ENCODE results near the gene HRH4.

HRH4 gene

GRCh38 chr18:24466771-24467170, 6.3 kb downstream of the HRH4 start:
- no peak overlapping the region for H3K27ac ChIP-seq (ENCODE audit: low read length)
- H3K36me3 ChIP-seq (ENCODE audit: control insufficient read depth in 1 of 2, insufficient read depth in 2 of 2, low read length in 2 of 2), result no peaks in the 10 kb centered on the region
- H3K9me3 ChIP-seq (ENCODE audit: control insufficient read depth in 1 of 2, low read length in 2 of 2), result no peaks in the 10 kb centered on the region
- no peak overlapping the region for H3K4me3 ChIP-seq (ENCODE audit: low read depth in 1 of 2, low read length in 2 of 2)
- H3K4me1 ChIP-seq (ENCODE audit: control insufficient read depth in 1 of 2, insufficient read depth in 2 of 2, low read length in 2 of 2), result no peaks in the 10 kb centered on the region
- H3K27me3 ChIP-seq (ENCODE audit: low read depth, low read length), result no peaks in the 10 kb centered on the region

GRCh38 chr18:24470022-24470618, 9.7 kb downstream of the HRH4 start:
- H3K4me1 ChIP-seq (ENCODE audit: control insufficient read depth in 1 of 2, insufficient read depth in 2 of 2, low read length in 2 of 2), result no peaks in the 10 kb centered on the region
- no peaks in the 10 kb centered on the region for H3K9me3 ChIP-seq (ENCODE audit: control insufficient read depth in 1 of 2, low read length in 2 of 2)
- no peaks in the 10 kb centered on the region for H3K27me3 ChIP-seq (ENCODE audit: low read depth, low read length)
- H3K4me3 ChIP-seq (ENCODE audit: low read depth in 1 of 2, low read length in 2 of 2), result no peak overlapping the region
- no peak overlapping the region for H3K27ac ChIP-seq (ENCODE audit: low read length)
- H3K36me3 ChIP-seq (ENCODE audit: control insufficient read depth in 1 of 2, insufficient read depth in 2 of 2, low read length in 2 of 2), result no peaks in the 10 kb centered on the region

GRCh38 chr18:24470805-24471204, 10.4 kb downstream of the HRH4 start:
- H3K4me3 ChIP-seq (ENCODE audit: low read depth in 1 of 2, low read length in 2 of 2), result no peak overlapping the region
- no peak overlapping the region for H3K27ac ChIP-seq (ENCODE audit: low read length)
- no peaks in the 10 kb centered on the region for H3K4me1 ChIP-seq (ENCODE audit: control insufficient read depth in 1 of 2, insufficient read depth in 2 of 2, low read length in 2 of 2)
- H3K36me3 ChIP-seq (ENCODE audit: control insufficient read depth in 1 of 2, insufficient read depth in 2 of 2, low read length in 2 of 2), result no peaks in the 10 kb centered on the region
- no peaks in the 10 kb centered on the region for H3K27me3 ChIP-seq (ENCODE audit: low read depth, low read length)
- H3K9me3 ChIP-seq (ENCODE audit: control insufficient read depth in 1 of 2, low read length in 2 of 2), result no peaks in the 10 kb centered on the region

- Histone ChIP-seq H3K4me1 (ENCODE audit: control insufficient read depth in 1 of 2, insufficient read depth in 2 of 2, low read length in 2 of 2) (no peaks in the 10 kb centered on the region), H3K4me3 (ENCODE audit: low read depth in 1 of 2, low read length in 2 of 2) (no peak overlapping the region), H3K9me3 (ENCODE audit: control insufficient read depth in 1 of 2, low read length in 2 of 2) (no peaks in the 10 kb centered on the region), H3K36me3 (ENCODE audit: control insufficient read depth in 1 of 2, insufficient read depth in 2 of 2, low read length in 2 of 2) (no peaks in the 10 kb centered on the region), H3K27me3 (ENCODE audit: low read depth, low read length) (no peaks in the 10 kb centered on the region), H3K27ac (ENCODE audit: low read length) (no peak overlapping the region)
These were observed 12.2 kb downstream of the HRH4 start for GRCh38 chr18:24472591-24472990.

GRCh38 chr18:24474406-24474805, 14.0 kb downstream of the HRH4 start:
- H3K4me1 ChIP-seq (ENCODE audit: control insufficient read depth in 1 of 2, insufficient read depth in 2 of 2, low read length in 2 of 2), result no peaks in the 10 kb centered on the region
- no peaks in the 10 kb centered on the region for H3K36me3 ChIP-seq (ENCODE audit: control insufficient read depth in 1 of 2, insufficient read depth in 2 of 2, low read length in 2 of 2)
- no peaks in the 10 kb centered on the region for H3K27me3 ChIP-seq (ENCODE audit: low read depth, low read length)
- H3K27ac ChIP-seq (ENCODE audit: low read length), result no peak overlapping the region
- no peak overlapping the region for H3K4me3 ChIP-seq (ENCODE audit: low read depth in 1 of 2, low read length in 2 of 2)
- H3K9me3 ChIP-seq (ENCODE audit: control insufficient read depth in 1 of 2, low read length in 2 of 2), result no peaks in the 10 kb centered on the region

- no peaks in the 10 kb centered on the region for H3K36me3 ChIP-seq (ENCODE audit: control insufficient read depth in 1 of 2, insufficient read depth in 2 of 2, low read length in 2 of 2)
- H3K9me3 ChIP-seq (ENCODE audit: control insufficient read depth in 1 of 2, low read length in 2 of 2), result no peaks in the 10 kb centered on the region
- H3K27me3 ChIP-seq (ENCODE audit: low read depth, low read length), result no peaks in the 10 kb centered on the region
- no peak overlapping the region for H3K4me3 ChIP-seq (ENCODE audit: low read depth in 1 of 2, low read length in 2 of 2)
- H3K4me1 ChIP-seq (ENCODE audit: control insufficient read depth in 1 of 2, insufficient read depth in 2 of 2, low read length in 2 of 2), result no peaks in the 10 kb centered on the region
- no peak overlapping the region for H3K27ac ChIP-seq (ENCODE audit: low read length)
These were observed 15.6 kb downstream of the HRH4 start for GRCh38 chr18:24475926-24476589.

GRCh38 chr18:24479371-24479770, 18.9 kb downstream of the HRH4 start:
- H3K27ac ChIP-seq (ENCODE audit: low read length), result no peak overlapping the region
- no peaks in the 10 kb centered on the region for H3K36me3 ChIP-seq (ENCODE audit: control insufficient read depth in 1 of 2, insufficient read depth in 2 of 2, low read length in 2 of 2)
- H3K4me1 ChIP-seq (ENCODE audit: control insufficient read depth in 1 of 2, insufficient read depth in 2 of 2, low read length in 2 of 2), result no peaks in the 10 kb centered on the region
- no peak overlapping the region for H3K4me3 ChIP-seq (ENCODE audit: low read depth in 1 of 2, low read length in 2 of 2)
- H3K9me3 ChIP-seq (ENCODE audit: control insufficient read depth in 1 of 2, low read length in 2 of 2), result no peaks in the 10 kb centered on the region
- no peaks in the 10 kb centered on the region for H3K27me3 ChIP-seq (ENCODE audit: low read depth, low read length)

GRCh38 chr18:24482821-24483220, 22.4 kb downstream of the HRH4 start:
- H3K4me1 ChIP-seq (ENCODE audit: control insufficient read depth in 1 of 2, insufficient read depth in 2 of 2, low read length in 2 of 2), result peaks cover 0 to 1% of the 10 kb centered on the region in 2 donors
- no peak overlapping the region for H3K4me3 ChIP-seq (ENCODE audit: low read depth in 1 of 2, low read length in 2 of 2)
- H3K9me3 ChIP-seq (ENCODE audit: control insufficient read depth in 1 of 2, low read length in 2 of 2), result no peaks in the 10 kb centered on the region
- no peak overlapping the region for H3K27ac ChIP-seq (ENCODE audit: low read length)
- H3K27me3 ChIP-seq (ENCODE audit: low read depth, low read length), result no peaks in the 10 kb centered on the region
- no peaks in the 10 kb centered on the region for H3K36me3 ChIP-seq (ENCODE audit: control insufficient read depth in 1 of 2, insufficient read depth in 2 of 2, low read length in 2 of 2)

GRCh38 chr18:24485681-24486080, 25.2 kb downstream of the HRH4 start:
- H3K36me3 ChIP-seq (ENCODE audit: control insufficient read depth in 1 of 2, insufficient read depth in 2 of 2, low read length in 2 of 2), result no peaks in the 10 kb centered on the region
- no peak overlapping the region for H3K27ac ChIP-seq (ENCODE audit: low read length)
- no peaks in the 10 kb centered on the region for H3K9me3 ChIP-seq (ENCODE audit: control insufficient read depth in 1 of 2, low read length in 2 of 2)
- H3K4me1 ChIP-seq (ENCODE audit: control insufficient read depth in 1 of 2, insufficient read depth in 2 of 2, low read length in 2 of 2), result peaks cover 0 to 3% of the 10 kb centered on the region in 2 donors
- H3K27me3 ChIP-seq (ENCODE audit: low read depth, low read length), result no peaks in the 10 kb centered on the region
- H3K4me3 ChIP-seq (ENCODE audit: low read depth in 1 of 2, low read length in 2 of 2), result no peak overlapping the region

- H3K4me3 ChIP-seq (ENCODE audit: low read depth in 1 of 2, low read length in 2 of 2), result no peak overlapping the region
- H3K27me3 ChIP-seq (ENCODE audit: low read depth, low read length), result no peaks in the 10 kb centered on the region
- peaks cover 0 to 3% of the 10 kb centered on the region in 2 donors for H3K4me1 ChIP-seq (ENCODE audit: control insufficient read depth in 1 of 2, insufficient read depth in 2 of 2, low read length in 2 of 2)
- H3K9me3 ChIP-seq (ENCODE audit: control insufficient read depth in 1 of 2, low read length in 2 of 2), result no peaks in the 10 kb centered on the region
- no peak overlapping the region for H3K27ac ChIP-seq (ENCODE audit: low read length)
- no peaks in the 10 kb centered on the region for H3K36me3 ChIP-seq (ENCODE audit: control insufficient read depth in 1 of 2, insufficient read depth in 2 of 2, low read length in 2 of 2)
These were observed 26.2 kb downstream of the HRH4 start for GRCh38 chr18:24486684-24487083.

- H3K9me3 ChIP-seq (ENCODE audit: control insufficient read depth in 1 of 2, low read length in 2 of 2), result no peaks in the 10 kb centered on the region
- peaks cover 0 to 3% of the 10 kb centered on the region in 2 donors for H3K4me1 ChIP-seq (ENCODE audit: control insufficient read depth in 1 of 2, insufficient read depth in 2 of 2, low read length in 2 of 2)
- H3K36me3 ChIP-seq (ENCODE audit: control insufficient read depth in 1 of 2, insufficient read depth in 2 of 2, low read length in 2 of 2), result no peaks in the 10 kb centered on the region
- no peak overlapping the region for H3K4me3 ChIP-seq (ENCODE audit: low read depth in 1 of 2, low read length in 2 of 2)
- H3K27ac ChIP-seq (ENCODE audit: low read length), result no peak overlapping the region
- no peaks in the 10 kb centered on the region for H3K27me3 ChIP-seq (ENCODE audit: low read depth, low read length)
These were observed 28.5 kb downstream of the HRH4 start for GRCh38 chr18:24488824-24489493.
